GM21529 (cell line): ENCODE measurements around the gene ROR2.

Source experiments
- ATAC-seq: cut with Tn5 transposase; IDR thresholded peaks from one replicate; pipeline ENCODE4 v1.9.1; 2021; ENCODE audit not compliant: unreplicated experiment

Gene ROR2

DNA sequence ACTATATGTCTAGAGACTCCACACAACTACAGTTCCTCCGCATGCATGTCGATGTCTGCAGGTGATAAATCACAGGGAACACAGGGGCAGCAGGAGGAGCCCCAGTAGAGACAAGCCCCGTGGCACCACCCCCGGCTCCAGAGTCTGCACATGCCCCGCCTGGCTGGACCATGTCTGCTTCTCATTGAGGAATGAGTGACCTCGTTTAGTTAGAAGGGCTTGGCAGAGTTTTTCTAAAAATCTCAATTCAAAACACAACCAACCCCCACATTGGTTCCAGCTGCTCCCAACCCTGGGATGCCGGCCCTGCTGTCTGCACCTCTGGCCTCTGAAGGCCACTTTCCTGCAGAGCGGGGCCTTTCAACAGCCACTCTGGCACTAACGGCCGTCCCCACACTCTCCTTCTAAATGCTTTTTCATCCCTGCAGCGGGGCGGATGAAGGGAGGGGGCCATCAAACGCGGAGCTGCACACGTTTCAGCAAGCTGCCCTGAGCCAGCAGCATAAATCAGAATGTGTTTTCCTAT lies 106.3 kb downstream of the ROR2 start:
- ATAC-seq, result no peak

DNA sequence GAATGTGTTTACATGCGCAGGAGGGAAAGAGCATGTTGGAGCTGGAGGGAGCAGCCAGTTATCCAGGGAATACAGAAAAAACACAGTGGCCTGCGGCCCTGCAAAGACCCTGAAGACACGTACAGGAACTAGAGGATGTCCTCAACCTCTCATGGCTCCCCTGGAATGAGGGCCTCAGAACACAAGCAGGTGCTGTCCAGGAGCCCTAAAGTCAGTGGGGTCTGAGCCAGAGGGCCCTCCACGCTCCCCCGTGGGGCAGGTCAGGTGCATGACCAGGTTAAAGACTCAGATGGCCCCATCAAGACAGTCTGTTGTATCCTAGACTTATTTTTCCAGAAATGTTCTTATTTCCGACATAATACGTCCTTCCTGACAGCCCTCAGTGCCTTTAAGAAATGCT lies 106.9 kb downstream of the ROR2 start:
- no peak for ATAC-seq

DNA sequence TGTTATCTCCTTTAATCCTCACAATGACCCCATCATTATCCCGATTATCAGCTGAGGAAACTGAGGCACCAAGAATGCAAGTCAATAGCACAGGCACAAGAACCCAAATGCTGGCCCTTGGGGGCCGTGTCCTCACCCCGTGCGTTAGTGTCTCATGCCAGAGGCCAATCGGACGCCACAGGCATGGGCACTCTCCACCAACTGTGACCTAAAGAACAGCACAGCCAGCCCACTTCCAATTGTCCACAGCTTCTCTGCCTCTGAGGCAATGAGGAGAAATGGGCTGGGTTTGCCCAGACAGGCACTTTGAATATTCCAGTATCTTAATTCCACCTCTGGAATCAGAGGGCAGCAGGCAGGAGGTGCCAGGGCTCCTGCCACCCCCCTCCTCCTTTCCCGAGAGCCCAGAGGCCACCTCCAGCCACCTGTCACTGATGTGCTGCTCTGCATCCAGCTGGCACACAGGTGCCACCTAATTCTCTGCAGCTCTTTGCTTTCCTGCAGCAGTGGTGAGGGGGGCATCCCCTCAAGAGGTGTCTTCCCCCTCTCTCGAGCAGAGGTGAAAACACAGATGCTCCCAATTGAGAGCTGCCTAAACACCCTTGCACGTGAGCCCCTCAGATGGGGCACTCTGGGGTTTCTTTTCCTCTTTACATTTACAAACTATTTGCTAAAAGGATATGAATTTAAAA lies 107.5 kb downstream of the ROR2 start:
- no peak for ATAC-seq

DNA sequence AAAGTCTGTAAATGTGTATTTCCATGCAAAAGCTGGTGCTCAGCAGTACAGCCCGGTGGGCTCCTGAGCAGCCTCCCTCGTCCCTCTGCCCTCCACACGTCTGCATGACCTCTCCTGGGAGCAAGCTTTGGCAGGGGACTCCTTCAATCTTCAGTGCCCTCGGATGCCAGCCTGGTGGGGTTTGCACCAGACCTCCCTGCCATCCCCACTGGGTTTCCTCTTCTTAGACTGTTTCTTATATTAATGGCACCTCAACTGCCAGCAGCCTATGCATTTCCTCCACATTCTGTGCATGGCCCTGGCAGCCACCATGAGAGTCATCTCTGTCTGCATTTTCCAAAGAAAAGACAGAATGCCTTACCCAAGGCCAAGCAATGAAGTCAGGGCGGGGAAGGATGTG lies 108.4 kb downstream of the ROR2 start:
- ATAC-seq, result no peak

DNA sequence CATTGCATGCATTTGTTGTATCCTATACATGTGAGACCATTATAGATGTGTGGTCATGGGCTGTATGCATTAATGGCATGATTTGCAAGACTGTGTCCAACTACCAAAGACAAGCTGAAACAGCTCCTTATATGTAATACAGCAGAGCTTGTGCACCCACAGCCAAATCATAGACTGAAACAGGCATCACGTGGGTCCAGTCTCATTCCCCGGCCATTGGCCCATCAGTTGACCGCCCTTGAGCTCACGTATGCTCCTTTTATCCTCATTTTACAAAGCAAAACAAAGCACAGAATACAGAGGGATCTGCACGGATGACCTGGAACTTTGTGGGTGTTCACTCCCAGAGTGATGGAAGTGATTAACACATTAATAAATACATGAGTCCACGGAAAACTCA lies 109.1 kb downstream of the ROR2 start:
- ATAC-seq, result no peak

DNA sequence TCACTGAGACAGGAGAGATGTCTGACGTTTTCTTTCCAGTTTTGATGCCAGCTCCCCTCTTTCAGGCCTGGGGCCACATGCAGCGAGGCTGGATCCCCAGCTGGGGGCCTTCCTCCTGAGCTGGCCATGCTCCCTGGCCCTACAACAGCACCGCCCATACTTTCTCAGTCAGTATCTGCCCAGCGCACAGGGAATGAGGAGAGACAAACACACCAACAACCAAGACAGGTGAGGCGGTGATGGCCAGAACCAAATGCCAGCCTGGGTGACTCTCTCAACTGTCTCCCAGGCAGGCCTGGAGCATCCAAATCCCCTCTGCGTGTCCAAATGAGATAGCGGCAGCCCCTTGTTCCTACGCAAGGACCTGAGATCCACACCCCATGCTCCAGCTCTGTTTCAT lies 109.6 kb downstream of the ROR2 start:
- ATAC-seq, result no peak

DNA sequence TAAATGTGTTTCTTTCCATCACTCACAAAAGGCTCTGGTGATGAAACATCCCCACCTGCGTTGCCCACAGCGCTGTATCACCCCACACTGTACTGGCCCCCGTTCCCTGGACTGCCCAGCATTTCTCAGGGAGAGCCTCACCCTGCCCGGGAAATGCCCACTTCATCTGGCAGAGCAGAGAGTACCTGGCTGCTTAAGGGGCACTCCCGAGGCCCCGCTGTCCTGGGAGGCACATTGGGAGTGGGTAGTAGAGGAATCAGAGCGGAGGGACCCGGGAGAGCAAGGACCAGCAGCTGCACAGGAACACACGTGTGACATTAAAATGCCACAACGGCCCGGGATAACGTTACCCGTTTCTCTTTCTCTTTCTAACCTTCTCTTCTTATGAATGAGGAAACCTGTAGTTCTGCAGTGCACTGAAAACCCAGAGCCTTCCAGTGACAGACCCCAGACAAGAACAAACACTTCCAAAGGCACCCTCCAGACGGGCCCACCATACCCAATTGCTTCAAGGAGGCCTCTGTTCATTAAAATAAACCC lies 110.0 kb downstream of the ROR2 start:
- ATAC-seq, result no peak

DNA sequence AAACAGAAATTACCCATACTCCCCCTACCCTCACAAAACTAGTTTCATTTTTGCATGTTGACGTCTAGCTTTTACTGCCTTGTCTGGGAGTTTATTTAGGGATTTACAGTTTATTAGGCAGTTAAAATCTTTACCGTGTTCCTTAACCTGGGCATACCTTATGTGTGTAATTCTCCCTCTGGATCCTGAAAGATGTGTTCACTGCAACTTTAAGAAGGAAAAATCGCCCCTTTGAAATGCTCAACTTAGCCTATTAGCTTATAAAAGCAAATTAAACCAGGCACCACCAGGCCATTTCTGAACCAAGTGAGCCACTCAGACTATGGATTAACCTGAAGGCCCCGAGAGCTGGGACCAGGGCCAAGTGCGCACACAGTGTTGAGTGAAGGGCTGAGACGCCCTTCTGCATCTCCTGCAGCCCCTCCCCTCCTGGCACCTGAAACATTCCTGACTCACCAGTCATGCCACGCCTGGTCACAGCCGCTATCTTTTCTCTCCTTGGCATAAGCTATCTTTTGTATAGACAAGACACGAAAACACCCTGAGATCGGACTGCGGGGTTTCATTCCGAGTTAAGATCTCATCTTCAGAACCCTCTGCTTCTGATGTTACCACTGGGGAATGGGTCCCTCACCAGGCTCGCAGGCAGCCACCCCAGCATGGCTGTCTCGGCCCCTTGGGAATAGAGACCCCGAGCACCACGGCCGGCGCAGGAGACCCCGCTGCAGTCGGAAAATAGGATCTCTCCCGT lies 111.9 kb downstream of the ROR2 start:
- no peak for ATAC-seq

DNA sequence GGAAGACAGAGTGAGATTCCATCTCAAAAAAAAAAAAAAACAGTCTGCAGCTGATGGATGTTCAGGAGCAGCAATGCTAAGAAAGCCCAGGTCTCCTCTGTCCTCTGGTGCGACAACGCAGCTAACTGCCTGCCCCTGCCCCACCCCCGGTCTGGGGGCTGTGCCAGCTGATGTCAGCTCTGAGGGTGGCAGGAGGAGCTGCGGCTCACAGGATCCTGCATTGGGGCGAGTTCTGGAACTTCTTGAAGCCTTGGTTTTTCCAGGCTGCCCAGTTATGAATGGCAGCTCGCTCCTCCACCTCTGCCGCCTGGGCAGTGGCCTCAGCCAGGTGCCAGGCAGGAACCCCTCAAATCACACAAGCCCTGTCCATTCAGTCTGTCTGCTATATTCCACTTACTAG lies 113.5 kb downstream of the ROR2 start:
- no peak for ATAC-seq

DNA sequence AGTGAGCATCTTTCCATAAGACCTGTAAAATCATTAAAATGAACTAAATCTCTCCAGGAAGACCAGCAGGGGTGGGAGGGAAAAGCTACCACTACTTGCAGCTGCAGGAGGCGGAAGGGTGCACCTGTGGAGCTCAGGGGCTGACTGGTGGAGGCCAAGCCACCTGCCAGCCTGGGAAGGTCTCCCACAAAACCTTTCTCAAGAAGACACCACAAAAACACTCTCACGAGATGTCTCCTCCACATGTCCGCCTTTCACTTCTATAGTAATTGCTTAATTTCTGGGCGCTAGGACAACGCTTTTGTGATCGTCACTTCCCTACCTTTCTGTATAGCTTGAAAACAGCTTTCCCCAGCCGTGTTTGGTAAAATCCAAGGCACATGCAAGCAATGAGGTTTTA lies 114.4 kb downstream of the ROR2 start:
- ATAC-seq, result no peak

DNA sequence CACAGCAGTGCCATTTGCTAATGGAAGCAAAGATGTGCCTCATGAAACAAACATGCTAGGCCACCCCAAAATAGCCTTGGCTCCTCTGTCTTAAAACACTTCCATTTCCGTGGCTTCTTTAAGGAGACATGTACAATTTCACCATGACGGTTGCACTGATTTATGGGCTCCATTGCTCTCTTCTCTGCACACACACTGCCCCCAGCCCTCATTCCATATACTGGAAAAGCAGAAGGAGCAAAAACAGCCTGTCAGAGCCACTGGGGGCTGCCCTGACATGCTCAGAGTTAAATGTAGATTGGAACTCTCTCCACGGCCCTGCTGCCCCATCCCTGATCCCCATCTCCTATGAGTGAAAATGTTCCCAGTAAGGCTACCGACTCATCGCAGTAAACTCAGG lies 114.8 kb downstream of the ROR2 start:
- ATAC-seq, result no peak

DNA sequence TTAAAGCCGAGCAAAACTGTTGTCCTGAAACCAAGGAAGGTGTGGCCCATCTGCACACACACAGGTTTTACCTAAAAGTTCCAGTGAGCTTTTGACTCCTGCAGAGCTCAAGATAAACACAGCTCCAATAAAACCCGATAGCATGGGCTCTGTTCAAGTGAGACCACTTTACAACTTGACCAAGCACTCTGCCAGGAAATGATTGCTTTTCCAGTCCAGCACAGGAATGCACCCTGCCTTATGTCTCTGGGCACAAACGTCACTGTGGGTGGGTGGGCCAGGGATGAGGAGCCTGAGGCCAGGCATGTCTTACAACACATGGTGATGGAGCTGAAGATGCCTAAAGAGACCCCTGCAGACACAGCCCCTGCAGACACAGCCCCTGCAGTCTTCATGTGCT lies 115.3 kb downstream of the ROR2 start:
- ATAC-seq, result no peak

DNA sequence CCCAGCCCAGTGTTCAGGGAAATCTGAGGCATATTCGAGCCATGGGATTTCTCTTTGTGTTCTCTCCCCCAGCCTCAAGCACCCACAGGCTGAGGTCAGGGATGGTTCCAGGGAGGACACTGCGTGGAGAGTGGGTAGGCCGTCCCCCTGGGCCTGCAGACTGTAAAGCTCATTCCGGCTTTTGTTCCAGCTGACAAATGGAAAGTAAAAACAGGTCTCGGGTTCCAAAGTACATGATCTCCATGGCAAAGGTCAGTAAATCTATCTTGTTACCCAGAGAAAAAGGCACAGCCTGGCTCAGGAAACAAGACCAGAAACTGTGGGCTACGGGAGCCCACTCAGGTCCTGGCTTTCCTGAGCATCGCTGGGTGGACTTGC lies 116.2 kb downstream of the ROR2 start:
- ATAC-seq, result no peak

DNA sequence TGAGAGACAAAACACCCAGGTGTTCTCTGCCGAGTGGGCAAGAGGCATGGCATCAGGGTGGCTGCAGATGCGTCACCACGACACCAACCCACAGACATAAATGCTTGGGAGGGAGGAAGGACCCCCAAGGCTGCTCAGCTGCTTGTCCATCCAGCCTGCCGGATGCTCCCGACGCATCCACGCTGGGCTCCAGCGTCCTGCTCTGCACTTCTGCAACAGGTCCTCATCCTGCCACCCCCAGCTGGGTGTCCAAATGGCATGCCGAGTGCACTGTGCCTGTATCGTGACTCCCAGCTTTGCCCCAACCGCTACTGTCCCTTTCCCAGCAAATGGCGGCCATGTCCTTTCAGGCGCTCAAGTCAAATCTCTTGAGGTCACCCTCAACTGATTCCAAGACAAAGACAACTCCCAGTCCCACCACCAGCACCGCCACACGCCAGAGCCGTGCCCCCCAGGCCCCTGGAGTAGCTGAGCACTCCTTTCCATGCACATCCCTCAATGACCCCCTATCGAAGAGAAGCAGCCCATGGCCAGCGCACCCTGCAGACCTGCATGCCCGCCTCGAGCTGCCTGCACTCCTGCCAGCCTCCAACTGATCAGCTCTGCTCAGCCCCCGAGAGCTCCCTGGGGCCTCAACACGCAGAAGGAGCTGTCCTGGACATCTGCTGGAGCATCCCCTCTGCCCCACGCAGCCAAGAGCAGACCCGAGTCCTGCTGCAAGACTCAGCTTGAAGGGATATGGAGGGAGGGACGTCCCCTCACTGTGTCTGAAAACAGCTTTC lies 116.7 kb downstream of the ROR2 start:
- no peak for ATAC-seq

DNA sequence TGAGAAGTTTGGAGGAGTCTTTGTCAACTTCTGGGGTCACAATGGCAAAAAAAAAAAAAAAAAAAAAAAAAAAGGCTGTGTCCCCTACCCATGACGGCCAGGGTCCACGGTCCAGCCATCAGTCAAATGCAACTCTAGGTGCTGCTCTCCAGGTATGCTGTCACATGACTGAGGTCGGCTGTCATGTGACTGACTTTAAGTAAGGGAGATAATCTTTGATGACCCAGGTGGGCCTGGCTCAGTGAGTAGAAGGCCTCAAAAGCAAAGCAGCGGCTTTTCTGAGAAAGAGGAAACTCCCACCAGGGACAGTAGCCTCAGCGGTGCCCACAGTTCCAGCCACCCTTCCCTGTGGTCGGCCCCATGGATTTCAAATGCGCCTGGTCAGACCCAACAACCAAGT lies 117.7 kb downstream of the ROR2 start:
- ATAC-seq, result no peak

DNA sequence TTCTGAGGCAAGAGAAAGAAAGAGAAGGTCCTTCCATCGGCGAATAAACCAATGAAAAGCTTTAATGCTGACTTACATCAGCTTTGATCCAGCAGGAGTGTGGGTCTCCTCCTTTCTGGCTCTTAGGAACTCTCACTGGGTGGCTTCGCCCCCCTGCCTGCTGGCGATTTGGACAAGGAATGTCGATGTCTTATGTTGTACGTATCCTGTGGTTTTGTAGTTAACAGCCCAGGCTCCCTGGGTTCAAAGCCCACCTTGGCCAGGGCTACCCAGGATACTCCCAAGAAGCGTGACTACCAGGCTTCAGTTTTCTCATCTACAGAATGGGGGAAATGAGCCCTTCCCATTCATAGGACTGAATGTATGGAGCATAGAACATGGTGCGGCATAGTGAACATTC lies 124.2 kb downstream of the ROR2 start:
- no peak for ATAC-seq

DNA sequence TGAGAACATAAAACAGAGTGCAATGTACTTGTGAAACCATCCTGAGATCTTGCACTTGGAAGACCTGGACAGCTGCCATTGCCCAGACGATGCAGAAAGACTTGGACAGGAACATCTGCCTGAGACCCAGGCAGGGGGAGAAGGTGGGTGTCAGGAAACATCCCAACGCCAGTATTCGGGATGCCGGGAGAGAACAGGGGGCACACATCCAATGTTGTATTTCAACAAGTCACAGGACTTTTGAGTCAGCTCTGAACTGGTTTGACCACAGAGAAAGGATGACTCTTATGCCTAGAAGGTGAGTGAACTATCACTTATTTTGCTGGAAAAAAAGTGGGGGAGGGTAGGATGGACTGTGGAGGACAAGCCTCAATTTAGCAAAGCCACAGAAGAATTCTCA lies 124.6 kb downstream of the ROR2 start:
- no peak for ATAC-seq

DNA sequence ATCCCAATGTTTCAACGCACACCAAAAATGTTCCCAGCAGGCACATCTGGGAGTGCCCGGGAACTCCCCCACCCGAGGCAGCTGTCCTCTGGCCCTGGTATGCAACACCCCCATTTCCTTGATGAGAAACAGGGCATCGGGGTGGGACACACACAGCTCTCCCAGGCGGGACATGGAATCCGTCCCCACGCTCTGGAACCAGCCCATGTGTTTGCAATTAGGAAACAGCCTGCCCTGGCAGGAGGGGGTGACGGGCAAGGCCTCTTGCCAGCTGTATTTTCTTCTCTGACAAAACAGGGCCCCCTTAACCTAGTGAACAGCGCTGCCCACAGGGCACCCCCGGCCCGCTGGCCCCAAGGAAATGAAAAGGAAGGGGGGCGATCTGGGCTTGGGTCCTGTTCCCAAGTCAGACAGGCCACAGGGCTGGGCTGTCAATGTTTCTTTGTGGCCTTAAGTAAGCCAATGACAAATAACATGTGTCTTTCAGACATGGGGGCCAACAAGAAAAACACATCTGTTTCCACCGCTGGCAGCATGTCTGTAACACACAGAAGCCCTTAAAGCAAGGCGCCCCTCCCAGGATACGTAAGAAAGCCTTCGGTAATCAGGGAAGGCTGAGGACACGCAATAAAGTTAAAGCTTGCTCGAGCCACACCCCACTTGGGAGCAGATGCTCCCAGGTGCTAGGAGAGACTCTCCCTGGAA lies 125.3 kb downstream of the ROR2 start:
- ATAC-seq, result no peak

DNA sequence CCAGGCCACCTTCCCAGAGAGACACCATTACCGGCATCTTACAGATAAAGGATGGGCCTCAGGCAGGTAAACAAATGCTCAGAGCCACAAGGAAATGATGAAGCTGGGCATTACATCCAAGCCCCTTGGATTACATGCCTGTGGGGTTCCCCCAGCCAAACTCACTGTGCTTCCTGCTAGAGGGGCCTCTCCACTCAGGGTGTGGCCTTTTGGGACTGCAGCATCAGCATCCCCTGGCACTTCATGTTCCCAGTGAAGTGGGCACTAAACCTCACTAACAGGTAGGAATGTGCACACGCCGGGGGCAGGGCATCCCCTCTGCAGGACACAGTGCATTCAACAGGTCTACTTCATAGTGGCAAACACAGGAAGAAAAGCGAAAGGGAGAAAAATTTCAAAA lies 125.9 kb downstream of the ROR2 start:
- ATAC-seq, result no peak

DNA sequence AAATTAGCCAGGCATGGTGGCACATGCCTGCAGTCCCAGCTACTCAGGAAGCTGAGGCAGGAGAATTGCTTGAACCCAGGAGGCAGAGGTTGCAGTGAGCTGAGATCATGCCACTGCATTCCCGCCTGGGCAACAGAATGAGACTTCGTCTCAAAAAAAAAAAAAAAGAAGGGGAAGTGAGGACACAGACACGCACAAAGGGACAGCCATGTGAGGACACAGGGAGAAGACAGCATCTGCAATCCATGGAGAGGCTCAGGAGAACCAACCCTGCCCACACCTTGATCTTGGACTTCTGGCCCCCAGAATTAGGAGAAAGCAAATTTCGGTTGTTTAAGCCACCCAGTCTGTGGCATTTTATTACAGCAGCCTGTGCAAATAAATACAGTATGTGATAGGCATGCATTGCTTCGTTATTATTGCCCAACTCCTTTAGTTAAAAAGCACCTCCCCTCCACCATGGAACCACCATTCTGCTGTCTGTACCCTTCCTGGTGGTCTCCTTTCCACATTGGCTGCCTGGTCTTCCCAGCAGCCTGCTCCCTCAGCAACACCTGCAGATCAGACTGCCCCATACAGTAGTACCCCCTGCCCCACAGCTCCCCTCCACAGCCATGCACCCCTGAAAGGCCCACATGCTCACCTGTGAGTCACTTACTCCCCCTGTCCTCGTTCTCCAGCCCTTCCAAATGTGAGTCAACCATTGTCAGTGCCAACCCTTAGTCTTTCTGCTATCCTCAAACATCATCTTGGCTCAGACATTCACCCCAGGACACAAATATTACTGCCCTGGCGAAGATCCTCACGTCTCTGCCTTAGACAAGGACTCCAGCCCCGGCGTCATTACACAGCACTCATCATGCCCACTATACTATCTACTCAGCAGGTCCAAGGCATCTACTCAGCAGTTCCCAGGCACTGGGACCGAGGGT lies 128.8 kb downstream of the ROR2 start:
- no peak for ATAC-seq
